ENCODE data around the gene SMOC1.

The SMOC1 gene

DNA sequence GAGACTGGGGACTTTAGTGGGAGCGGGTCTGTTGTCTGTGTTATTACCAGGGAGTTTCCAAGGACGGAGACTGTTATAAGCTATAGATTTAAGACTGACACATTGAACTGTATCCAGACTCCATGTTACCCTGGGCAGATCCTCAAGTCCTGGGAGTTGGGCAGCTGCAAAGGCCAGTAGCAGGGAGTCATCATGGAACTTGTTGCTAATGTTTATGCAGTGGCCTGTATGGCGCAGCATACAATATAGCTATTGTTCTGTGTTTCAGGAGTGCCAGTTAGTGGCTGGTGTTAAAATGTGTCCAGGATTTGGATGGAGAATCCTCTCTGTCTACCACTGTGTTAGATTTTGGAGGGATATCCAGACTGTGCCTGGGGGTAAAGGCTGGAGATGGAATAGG is 31.7 kb downstream of the SMOC1 start:
- H3K27ac ChIP-seq (ENCODE audit: low read depth, low read length, poor library complexity, severe bottlenecking) = no peak overlapping the region
- no peaks in the 10 kb centered on the region for H4K20me1 ChIP-seq (ENCODE audit: insufficient read depth, low read length)
- no peaks in the 10 kb centered on the region for H3K9me2 ChIP-seq (ENCODE audit: low read depth, low read length)
- H3K9ac ChIP-seq (ENCODE audit: low read length) = no peak overlapping the region
- TF ChIP-seq EZH2 (IDR thresholded peaks at IDR 0.05; ENCODE audit: borderline replicate concordance, low read length) = no peak
- no peak for TF ChIP-seq CTCF (IDR thresholded peaks at IDR 0.05; ENCODE audit: low read length)
- H3K4me3 ChIP-seq (ENCODE audit: low read depth, low read length, poor library complexity, severe bottlenecking) = no peak overlapping the region
- H3K79me2 ChIP-seq (ENCODE audit: insufficient read depth, low read length) = no peaks in the 10 kb centered on the region
- H3K4me2 ChIP-seq (ENCODE audit: low read length) = no peak overlapping the region
- no peaks in the 10 kb centered on the region for H3F3A ChIP-seq (ENCODE audit: insufficient read depth, low read length)
- no peaks in the 10 kb centered on the region for H3K27me3 ChIP-seq (ENCODE audit: insufficient read depth, low read length)
- H2AFZ ChIP-seq (ENCODE audit: low read length) = no peak overlapping the region
- no peaks in the 10 kb centered on the region for H3K9me3 ChIP-seq (ENCODE audit: low read length)
- H3K36me3 ChIP-seq (ENCODE audit: insufficient read depth, low read length) = no peaks in the 10 kb centered on the region
- H3K4me1 ChIP-seq (ENCODE audit: insufficient read depth, low read length, severe bottlenecking) = no peaks in the 10 kb centered on the region

DNA sequence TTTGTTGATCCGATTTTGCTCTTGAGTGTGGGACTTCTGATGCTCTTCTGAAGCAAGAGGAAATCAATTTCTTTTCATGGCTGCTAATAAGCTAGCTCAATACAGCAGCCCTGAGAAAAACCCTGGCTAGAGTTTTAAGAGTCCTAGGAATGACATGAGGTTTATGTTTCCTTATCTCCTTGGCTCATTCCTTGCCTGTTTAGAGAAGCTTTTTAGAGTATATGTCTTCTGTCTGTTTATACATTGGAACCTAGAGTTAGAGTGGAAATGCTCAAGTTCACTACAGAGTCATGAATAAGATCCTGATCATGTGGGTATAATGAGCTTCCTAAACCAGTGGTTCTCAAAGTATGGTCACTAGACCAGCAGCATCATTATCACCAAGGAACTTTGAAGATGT is 34.5 kb downstream of the SMOC1 start:
- H3K36me3 ChIP-seq (ENCODE audit: insufficient read depth, low read length) = no peaks in the 10 kb centered on the region
- no peaks in the 10 kb centered on the region for H3K27me3 ChIP-seq (ENCODE audit: insufficient read depth, low read length)
- no peak overlapping the region for H3K4me3 ChIP-seq (ENCODE audit: low read depth, low read length, poor library complexity, severe bottlenecking)
- no peaks in the 10 kb centered on the region for H3K79me2 ChIP-seq (ENCODE audit: insufficient read depth, low read length)
- no peaks in the 10 kb centered on the region for H3F3A ChIP-seq (ENCODE audit: insufficient read depth, low read length)
- H2AFZ ChIP-seq (ENCODE audit: low read length) = no peak overlapping the region
- H3K9me3 ChIP-seq (ENCODE audit: low read length) = no peaks in the 10 kb centered on the region
- H4K20me1 ChIP-seq (ENCODE audit: insufficient read depth, low read length) = no peaks in the 10 kb centered on the region
- H3K4me2 ChIP-seq (ENCODE audit: low read length) = no peak overlapping the region
- H3K9ac ChIP-seq (ENCODE audit: low read length) = no peak overlapping the region
- no peaks in the 10 kb centered on the region for H3K4me1 ChIP-seq (ENCODE audit: insufficient read depth, low read length, severe bottlenecking)
- no peak overlapping the region for H3K27ac ChIP-seq (ENCODE audit: low read depth, low read length, poor library complexity, severe bottlenecking)
- TF ChIP-seq CTCF (IDR thresholded peaks at IDR 0.05; ENCODE audit: low read length) = no peak
- no peak for TF ChIP-seq EZH2 (IDR thresholded peaks at IDR 0.05; ENCODE audit: borderline replicate concordance, low read length)
- no peaks in the 10 kb centered on the region for H3K9me2 ChIP-seq (ENCODE audit: low read depth, low read length)

DNA sequence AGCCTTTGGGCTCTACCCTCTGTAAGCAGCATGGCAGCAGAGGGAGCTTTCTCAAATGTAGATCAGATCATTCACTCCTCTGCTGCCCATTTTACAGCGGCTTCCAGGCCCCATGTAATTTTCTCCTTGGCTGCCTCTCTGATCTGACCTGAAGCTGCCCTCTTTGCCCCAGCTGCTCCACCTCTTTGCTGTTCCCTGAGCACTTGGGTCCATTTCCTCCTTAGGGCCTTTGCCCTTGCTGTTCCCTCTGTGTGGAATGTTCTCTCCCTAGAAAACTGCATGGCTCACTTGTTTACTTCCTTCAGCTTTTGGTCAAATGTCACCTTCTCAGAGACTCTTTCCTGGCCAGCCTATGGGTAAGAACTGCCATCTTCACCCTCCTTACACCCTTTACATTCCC is 37.2 kb downstream of the SMOC1 start:
- H3K9ac ChIP-seq (ENCODE audit: low read length) = no peak overlapping the region
- H3K4me1 ChIP-seq (ENCODE audit: insufficient read depth, low read length, severe bottlenecking) = no peaks in the 10 kb centered on the region
- TF ChIP-seq EZH2 (IDR thresholded peaks at IDR 0.05; ENCODE audit: borderline replicate concordance, low read length) = no peak
- TF ChIP-seq CTCF (IDR thresholded peaks at IDR 0.05; ENCODE audit: low read length) = no peak
- no peaks in the 10 kb centered on the region for H3K79me2 ChIP-seq (ENCODE audit: insufficient read depth, low read length)
- H3F3A ChIP-seq (ENCODE audit: insufficient read depth, low read length) = no peaks in the 10 kb centered on the region
- no peak overlapping the region for H3K4me3 ChIP-seq (ENCODE audit: low read depth, low read length, poor library complexity, severe bottlenecking)
- H2AFZ ChIP-seq (ENCODE audit: low read length) = no peak overlapping the region
- no peaks in the 10 kb centered on the region for H4K20me1 ChIP-seq (ENCODE audit: insufficient read depth, low read length)
- no peaks in the 10 kb centered on the region for H3K9me3 ChIP-seq (ENCODE audit: low read length)
- no peaks in the 10 kb centered on the region for H3K36me3 ChIP-seq (ENCODE audit: insufficient read depth, low read length)
- no peaks in the 10 kb centered on the region for H3K27me3 ChIP-seq (ENCODE audit: insufficient read depth, low read length)
- H3K4me2 ChIP-seq (ENCODE audit: low read length) = no peak overlapping the region
- no peak overlapping the region for H3K27ac ChIP-seq (ENCODE audit: low read depth, low read length, poor library complexity, severe bottlenecking)
- H3K9me2 ChIP-seq (ENCODE audit: low read depth, low read length) = no peaks in the 10 kb centered on the region
